ENCODE data around the gene SALL1.

Gene SALL1

GRCh38 chr16:51153577-51154031 lies 2.5 kb upstream of the SALL1 start:
- DNase-seq = no peak
- no peaks in the 10 kb centered on the region for H3K27me3 ChIP-seq (ENCODE audit: insufficient read depth, low read depth, severe bottlenecking)
- peaks cover 24% of the 10 kb centered on the region for H3K36me3 ChIP-seq
- peak overlapping the region; percentile 98 for H3K27ac ChIP-seq
- H3K4me3 ChIP-seq (ENCODE audit: low read depth, low read length) = peak overlapping the region; percentile 86
- no peaks in the 10 kb centered on the region for H3K9me3 ChIP-seq (ENCODE audit: severe bottlenecking)
- TF ChIP-seq CTCF (IDR thresholded peaks at IDR 0.05; ENCODE audit: low read depth, low read length) = no peak

- TF ChIP-seq CTCF (IDR thresholded peaks at IDR 0.05; ENCODE audit: low read depth, low read length) = no peak
- H3K36me3 ChIP-seq = peaks cover 31% of the 10 kb centered on the region
- no peak for DNase-seq
- H3K9me3 ChIP-seq (ENCODE audit: severe bottlenecking) = no peaks in the 10 kb centered on the region
- no peaks in the 10 kb centered on the region for H3K27me3 ChIP-seq (ENCODE audit: insufficient read depth, low read depth, severe bottlenecking)
- peak overlapping the region; percentile 98 for H3K27ac ChIP-seq
- peak overlapping the region; percentile 86 for H3K4me3 ChIP-seq (ENCODE audit: low read depth, low read length)
These were observed 1.9 kb upstream of the SALL1 start for GRCh38 chr16:51152691-51153576.

- H3K4me3 ChIP-seq (ENCODE audit: low read depth, low read length) = peak overlapping the region; percentile 86
- H3K9me3 ChIP-seq (ENCODE audit: severe bottlenecking) = no peaks in the 10 kb centered on the region
- DNase-seq = peak; percentile 94
- H3K27ac ChIP-seq = peak overlapping the region; percentile 98
- no peaks in the 10 kb centered on the region for H3K27me3 ChIP-seq (ENCODE audit: insufficient read depth, low read depth, severe bottlenecking)
- no peak for TF ChIP-seq CTCF (IDR thresholded peaks at IDR 0.05; ENCODE audit: low read depth, low read length)
- H3K36me3 ChIP-seq = peaks cover 39% of the 10 kb centered on the region
These were observed 1.0 kb upstream of the SALL1 start for GRCh38 chr16:51151961-51152663.

GRCh38 chr16:51151435-51151960 lies 428 bp upstream of the SALL1 start:
- Histone ChIP-seq H3K4me3 (ENCODE audit: low read depth, low read length) (peak overlapping the region; percentile 86), H3K36me3 (peaks cover 45% of the 10 kb centered on the region), H3K27me3 (ENCODE audit: insufficient read depth, low read depth, severe bottlenecking) (no peaks in the 10 kb centered on the region), H3K9me3 (ENCODE audit: severe bottlenecking) (no peaks in the 10 kb centered on the region), H3K27ac (peak overlapping the region; percentile 98)
- peak; percentile 94 for DNase-seq
- no peak for TF ChIP-seq CTCF (IDR thresholded peaks at IDR 0.05; ENCODE audit: low read depth, low read length)

- DNase-seq = peak; percentile 14
- Histone ChIP-seq H3K27me3 (ENCODE audit: insufficient read depth, low read depth, severe bottlenecking) (no peaks in the 10 kb centered on the region), H3K27ac (peak overlapping the region; percentile 98), H3K9me3 (ENCODE audit: severe bottlenecking) (no peaks in the 10 kb centered on the region), H3K36me3 (peaks cover 54% of the 10 kb centered on the region), H3K4me3 (ENCODE audit: low read depth, low read length) (peak overlapping the region; percentile 86)
- TF ChIP-seq CTCF (IDR thresholded peaks at IDR 0.05; ENCODE audit: low read depth, low read length) = no peak
These were observed 744 bp downstream of the SALL1 start for GRCh38 chr16:51150165-51150887.
